GM19395 (cell line): Measurements from ENCODE around the gene EPRS1.
A peak's percentile ranks its signal among the peaks of the same experiment; 100 is the strongest.
"Not testable (repeated sequence)": the region's sequence is repeated elsewhere in the genome, so short reads cannot be mapped to it uniquely, and the experiment has no call there.

ENCODE experiments used
- ATAC-seq: cut with Tn5 transposase; IDR thresholded peaks from one replicate; pipeline ENCODE4 v1.9.1; 2021; ENCODE audit warnings: mild to moderate bottlenecking, moderate library complexity; ENCODE audit not compliant: unreplicated experiment

Gene EPRS1

DNA sequence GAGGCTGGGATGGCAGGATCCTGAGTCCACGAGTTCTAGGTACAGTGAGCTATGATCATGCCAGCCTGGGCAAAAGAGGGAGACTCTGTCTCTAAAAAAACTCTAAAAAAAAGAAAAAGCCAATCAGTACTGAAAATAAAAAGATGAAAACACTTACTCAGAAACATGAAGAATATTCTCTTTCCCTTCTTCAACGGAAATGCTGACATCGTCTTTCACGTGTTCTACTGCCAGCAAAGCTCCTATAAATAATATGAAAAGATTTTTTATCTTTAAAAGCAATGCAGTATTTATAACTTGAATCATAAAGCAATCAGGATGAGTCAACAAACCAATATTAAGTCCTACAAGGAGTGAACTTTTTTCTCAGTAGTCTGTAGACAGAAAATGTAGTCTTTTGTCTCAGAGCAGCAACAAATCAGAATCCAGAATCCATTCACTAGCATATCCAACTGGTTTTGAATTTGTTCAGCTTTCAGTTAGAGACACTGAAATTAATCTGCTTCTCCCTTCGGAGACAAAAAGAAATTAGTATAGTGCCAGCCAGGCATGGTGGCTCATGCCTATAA is 6.2 kb downstream of the EPRS1 start:
- ATAC-seq = no peak

GRCh38 chr1:220038640-220039039 is 7.7 kb downstream of the EPRS1 start:
- no peak for ATAC-seq

DNA sequence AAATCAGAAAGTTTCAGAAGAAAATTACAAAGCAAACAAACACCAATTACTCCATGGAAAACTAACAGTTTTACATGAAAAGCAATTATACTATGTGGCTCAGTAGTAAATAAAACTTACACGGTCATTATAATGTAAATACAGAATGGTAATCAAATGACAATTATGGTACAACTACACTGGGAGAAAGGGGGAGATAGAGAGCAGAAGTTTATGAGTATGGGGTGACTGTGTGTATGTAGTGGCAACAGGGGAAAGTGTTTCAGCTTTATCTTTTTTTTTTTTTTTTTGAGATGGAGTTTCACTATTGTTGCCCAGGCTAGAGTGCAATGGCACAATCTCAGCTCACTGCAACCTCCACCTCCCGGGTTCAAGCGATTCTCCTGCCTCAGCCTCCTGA is 8.5 kb downstream of the EPRS1 start:
- not testable (repeated sequence) for ATAC-seq

DNA sequence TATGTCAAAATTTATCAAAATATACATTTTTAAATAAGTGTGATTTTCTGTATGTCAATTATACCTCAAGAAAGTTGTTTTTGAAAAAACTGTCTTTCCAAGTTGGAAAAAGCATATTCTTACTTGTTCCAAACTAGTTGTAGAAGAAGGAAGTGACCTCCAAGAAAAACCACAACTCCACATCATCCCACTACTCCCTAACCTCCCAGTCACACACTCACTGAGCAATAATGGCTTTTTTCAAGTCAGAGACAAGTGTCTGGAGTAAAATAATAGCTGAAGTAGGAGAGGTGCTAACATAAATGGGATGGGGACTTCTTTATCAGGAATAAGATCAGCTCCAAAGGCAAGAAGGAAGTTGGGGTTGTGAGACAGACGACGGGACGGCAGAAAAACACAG is 13.4 kb downstream of the EPRS1 start:
- no peak for ATAC-seq

GRCh38 chr1:220031287-220031686 is 15.0 kb downstream of the EPRS1 start:
- no peak for ATAC-seq

- peak; percentile 58 for ATAC-seq
Observed at GRCh38 chr1:220028346-220028895, 17.9 kb downstream of the EPRS1 start.

GRCh38 chr1:220019071-220019470 is 27.2 kb downstream of the EPRS1 start:
- no peak for ATAC-seq

DNA sequence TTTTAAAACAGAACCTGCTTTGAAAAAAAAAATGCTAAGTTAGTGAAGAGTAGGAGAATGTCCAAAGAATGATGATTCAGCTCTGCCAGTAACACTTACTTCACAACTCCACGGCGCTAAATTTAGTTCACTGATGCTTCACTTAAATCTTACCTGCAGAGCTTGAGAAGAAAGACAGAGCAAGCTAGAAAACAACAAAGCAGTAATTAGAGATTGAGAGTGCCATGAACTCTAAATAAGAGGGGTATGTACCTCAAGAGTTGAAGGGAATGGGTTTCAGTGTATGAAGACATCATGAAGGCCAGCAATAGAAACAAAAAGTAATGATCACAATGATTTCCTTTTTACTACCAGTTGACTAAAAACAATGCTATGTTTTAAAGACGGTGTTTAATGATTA is 32.8 kb downstream of the EPRS1 start:
- peak; percentile 86 for ATAC-seq

DNA sequence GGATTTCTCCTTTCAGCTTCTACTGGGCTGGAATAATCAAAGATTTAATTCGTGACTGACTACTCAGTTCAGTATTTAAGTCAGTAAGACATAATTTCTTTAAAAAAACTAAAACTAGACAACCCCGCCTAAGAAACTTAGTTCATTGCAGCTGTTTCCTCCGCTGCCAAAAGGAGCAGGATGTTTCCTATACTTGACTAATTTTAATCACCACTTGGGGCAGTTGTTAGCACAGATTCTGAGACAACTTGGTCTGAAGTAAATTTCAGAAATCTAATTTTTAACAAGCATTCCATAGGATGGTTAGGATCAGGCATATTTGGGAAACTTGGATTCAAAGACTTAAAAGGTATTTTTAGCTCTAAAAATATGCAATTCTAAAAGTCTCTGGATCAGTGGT is 34.0 kb downstream of the EPRS1 start:
- no peak for ATAC-seq

DNA sequence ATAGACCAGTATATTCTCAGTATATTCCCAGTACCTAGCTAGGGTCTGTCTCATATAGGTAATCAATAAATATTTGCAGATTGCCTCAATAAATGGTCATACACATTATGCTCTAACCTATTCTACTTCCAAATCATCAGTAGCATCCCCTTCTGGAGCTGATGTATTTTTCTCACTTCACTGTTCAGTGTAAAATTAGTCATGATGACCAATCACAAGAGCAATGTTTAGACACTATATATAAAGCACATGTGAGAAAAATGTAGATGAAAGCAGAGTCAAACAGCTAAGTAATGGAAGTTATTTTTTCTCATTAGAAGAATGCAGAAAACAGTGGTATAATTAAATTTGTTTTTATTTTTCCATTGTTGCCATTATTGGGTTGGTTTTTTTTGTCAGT is 34.7 kb downstream of the EPRS1 start:
- ATAC-seq = no peak

- no peak for ATAC-seq
Observed at GRCh38 chr1:220007438-220007837, 38.9 kb downstream of the EPRS1 start.

- no peak for ATAC-seq
Observed at GRCh38 chr1:220005489-220005888, 40.8 kb downstream of the EPRS1 start.

DNA sequence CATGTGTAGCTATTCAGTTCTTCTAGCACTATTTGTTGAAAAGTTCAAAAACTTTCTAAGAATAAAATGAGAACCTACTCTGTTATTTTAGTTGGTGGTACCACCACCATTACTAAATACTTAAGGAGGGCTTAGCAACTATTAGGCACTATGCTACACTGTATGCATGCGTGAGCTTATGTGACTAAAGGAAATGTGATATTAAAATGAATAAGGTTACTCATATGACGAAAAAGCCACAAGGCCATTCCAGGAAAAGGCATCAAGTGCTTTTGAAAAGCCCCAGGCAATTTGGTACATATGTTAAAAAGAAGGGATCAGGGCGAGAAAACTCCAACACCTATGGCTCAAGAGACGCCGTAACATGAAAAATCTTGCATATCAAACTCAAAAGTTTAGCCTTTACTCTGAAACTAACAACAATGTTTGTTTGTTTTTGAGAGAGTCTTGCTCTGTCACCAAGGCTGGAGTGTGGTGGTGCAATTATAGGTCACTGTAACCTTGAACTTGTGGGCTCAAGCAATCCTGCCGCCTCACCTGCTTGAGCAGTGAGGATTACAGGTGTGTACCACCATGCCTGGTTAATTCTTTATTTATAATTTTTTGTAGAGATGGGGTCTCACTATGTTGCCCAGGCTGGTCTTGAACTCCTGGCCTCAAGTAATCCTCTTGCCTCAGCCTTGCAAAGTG is 42.5 kb downstream of the EPRS1 start:
- ATAC-seq = no peak

GRCh38 chr1:220003015-220003414 is 43.3 kb downstream of the EPRS1 start:
- ATAC-seq = no peak

DNA sequence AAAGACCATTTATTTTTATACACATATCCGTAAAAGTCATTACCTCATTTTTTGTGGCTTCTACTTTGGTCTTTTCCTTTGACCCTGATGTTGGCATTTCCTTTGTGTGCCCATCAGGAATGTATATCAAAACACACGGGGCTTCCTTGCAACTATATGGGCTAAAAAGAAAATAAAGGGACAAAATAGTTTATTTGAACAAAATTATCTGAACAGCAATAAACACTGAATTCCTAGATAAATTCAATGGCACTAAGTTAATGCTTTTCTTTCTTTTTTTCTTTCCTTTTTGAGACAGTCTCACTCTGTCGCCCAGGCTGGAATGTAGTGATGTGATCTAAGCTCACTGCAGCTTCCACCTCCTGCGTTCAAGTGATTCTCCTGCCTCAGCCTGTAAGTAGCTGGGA is 45.2 kb downstream of the EPRS1 start:
- no peak for ATAC-seq

- ATAC-seq = no peak
Observed at GRCh38 chr1:219999821-220000220, 46.5 kb downstream of the EPRS1 start.
